COLO668 (cell line): Measurements from ENCODE around the gene SPARC.
"Not testable (repeated sequence)": the region's sequence is repeated elsewhere in the genome, so short reads cannot be mapped to it uniquely, and the experiment has no call there.

Experiments used
- DNase-seq: peaks from one replicate; lab custom pipeline; 2025; ENCODE audit not compliant: unreplicated experiment; lab: John Stamatoyannopoulos, UW

The SPARC gene

GRCh38 chr5:151700820-151701219 is 14.1 kb upstream of the SPARC start:
- DNase-seq = no peak

DNA sequence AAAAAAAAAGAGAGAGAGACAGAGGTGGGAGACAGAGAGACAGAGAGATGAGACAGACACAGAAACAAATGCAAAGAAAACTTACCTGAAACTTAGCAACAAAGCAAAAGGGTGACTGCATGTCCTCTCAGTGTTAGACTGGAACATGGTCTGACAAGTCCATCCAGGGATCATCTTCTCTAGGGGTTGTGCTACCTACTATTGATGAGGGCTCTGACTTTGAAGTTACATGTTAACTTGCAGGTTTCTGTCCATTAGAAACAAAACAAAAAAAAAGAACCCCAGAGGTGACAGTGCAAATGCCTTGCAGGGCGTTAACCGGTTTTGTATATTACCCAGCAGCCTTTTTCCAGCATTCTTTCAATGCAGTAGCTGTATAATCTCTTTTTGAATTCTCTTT is 13.6 kb upstream of the SPARC start:
- no peak for DNase-seq

GRCh38 chr5:151699071-151699901 is 12.6 kb upstream of the SPARC start:
- no peak for DNase-seq

- DNase-seq = not testable (repeated sequence)
Measured at GRCh38 chr5:151698081-151698480, 11.4 kb upstream of the SPARC start.

DNA sequence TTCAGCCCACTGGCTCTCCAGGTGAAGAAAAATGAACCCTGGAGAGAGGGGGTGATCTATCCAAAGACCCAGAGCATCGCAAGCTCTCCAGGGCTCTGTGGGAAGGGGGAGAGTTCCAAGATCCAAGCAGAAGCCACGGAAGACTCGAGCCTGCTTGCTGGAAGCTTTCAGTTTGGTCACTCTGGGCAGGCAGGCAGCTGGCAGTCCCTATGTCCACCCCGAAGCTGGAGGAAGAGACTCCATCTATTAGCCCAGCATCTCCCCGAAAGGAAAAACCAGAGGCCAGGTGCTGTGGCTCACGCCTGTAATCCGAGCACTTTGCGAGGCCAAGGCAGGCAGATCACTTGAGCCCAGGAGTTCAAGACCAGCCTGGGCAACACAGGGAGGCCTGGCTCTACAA is 10.7 kb upstream of the SPARC start:
- no peak for DNase-seq

- no peak for DNase-seq
Measured at GRCh38 chr5:151696470-151697061, 9.9 kb upstream of the SPARC start.

DNA sequence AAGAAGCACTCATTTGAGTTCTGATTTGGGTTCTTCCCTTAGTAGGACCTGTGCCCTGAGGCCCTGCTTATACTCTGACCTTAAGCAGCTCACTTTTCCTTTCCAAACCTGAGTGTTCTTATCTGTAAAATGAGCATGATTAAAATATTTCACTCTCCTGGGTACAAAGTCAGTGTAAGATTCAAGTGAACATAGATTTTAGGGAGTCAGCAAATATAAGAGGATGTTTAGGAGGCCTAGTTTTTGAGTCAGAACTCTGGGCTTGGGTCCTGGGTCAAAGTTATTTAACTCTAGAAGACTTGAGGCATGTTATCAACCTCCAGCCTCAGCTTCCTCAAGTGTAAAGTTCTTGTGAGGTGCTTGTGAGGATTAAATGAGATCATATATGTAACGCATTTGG is 8.7 kb upstream of the SPARC start:
- no peak for DNase-seq

- DNase-seq = no peak
Measured at GRCh38 chr5:151694035-151694485, 7.3 kb upstream of the SPARC start.

DNA sequence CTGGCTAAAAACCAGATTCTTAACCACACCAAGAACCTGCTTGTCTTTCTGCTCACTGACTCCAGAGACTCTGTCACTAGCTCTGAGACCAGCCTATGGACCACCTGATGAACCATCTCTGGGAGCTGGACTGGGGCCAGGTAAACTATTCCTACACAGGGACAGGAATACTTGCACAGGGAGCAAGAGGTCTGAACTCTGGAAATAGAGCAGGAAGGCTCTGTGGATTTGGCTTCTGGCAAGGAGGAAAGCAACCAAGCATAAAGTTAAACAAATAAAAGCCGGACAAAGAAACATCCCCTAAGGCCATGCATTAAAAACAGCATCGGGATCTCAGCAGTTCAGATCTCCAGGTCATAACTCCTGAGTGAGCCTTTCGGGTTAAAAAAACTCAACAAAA is 5.6 kb upstream of the SPARC start:
- no peak for DNase-seq

DNA sequence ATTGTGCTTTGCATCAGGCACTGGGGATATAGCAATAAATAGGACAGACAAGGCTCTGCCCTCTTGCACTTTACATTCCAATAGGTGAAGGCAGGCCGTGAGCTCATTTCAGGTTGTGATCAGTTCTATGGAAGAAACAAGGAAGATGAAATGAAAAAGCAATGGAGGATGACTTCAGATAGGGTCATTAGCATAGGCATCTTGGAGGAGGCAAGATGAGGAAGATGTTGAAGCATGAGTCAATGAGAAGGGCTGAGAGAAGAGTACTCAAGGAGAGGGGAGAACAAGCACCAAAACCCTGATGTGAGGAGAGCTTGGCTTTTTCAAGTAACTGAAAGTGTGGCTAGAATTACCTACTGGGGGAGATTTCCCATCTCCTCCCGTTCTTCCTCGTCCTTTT is 5.0 kb upstream of the SPARC start:
- no peak for DNase-seq

DNA sequence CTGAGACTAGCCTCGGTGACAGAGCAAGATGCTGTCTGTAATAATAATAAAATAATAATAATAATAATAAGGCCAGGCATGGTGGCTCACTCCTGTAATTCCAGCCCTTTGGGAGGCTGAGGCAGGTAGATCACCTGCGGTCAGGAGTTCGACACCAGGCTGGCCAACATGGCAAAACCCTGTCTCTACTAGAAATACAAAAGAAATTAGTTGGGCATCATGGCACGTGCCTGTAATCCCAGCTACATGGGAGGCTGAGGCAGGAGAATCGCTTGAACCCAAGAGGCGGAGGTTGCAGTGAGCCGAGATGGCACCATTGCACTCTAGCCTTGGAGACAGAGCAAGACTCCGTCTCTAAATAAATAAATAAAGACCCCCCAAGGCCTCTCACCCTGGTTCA is 2.9 kb upstream of the SPARC start:
- not testable (repeated sequence) for DNase-seq

DNA sequence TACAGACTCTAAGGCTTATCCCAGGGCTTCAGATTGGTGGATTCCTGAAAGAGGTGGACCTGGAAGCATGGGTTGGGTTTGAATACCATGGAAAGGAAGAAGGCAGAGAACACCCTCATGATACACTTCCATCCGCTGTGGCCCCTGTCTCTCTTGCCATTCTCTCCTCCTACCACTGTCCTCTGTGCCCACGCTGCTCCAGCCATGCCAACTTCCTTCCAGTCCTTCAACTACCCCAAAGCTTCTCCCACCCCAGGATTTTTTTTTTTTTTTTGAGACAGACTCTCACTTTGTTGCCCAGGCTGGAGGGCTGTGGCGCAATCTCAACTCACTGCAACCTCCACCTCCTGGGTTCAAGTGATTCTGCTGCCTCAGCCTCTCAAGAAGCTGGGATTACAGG is 1.7 kb upstream of the SPARC start:
- no peak for DNase-seq

DNA sequence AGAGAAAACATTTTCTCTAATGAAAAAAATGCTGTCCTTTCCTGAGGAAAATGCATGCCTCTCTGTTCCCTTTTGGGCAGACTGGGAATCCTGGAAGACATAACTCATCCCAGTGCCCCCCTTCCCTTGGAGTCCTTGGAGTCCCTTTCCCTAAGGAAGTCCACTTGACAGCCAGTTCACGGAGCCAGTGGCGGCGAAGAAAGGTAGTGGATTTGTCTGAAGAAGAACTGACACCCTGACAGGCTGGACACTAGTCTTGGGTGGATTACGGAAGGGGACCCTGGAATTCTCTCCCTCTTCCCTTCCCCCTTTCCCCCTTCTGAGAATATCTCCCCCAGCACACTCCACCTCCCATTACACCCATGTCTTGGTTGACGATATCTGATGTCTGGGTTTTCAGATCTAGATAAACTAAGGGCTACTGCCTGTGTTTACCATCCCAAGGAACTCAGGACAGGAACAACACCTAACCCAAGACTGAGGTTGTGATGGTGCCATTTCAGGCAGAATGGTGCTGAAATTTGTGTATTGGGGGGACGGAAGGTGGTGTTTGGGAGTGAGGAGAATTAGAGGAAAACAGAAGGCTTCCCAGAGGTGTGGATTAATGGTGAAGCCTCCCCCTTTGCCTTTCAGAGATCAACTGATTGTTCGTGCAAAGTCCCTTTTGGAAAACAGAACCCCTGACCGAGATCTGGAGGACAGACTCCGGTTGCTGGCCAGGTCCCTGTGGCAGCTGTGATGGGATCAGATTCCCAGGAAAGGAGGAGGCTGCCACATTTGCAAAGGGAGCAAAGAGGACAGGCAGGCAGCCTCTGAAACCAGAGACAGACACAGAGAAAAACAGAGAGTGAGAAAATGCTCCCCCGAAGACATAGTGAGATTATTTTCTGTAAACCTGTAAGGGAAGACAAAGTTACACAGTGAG is 704 bp downstream of the SPARC start:
- DNase-seq = no peak

GRCh38 chr5:151684690-151685361 is 1.9 kb downstream of the SPARC start:
- no peak for DNase-seq

GRCh38 chr5:151683986-151684588 is 2.6 kb downstream of the SPARC start:
- DNase-seq = no peak

DNA sequence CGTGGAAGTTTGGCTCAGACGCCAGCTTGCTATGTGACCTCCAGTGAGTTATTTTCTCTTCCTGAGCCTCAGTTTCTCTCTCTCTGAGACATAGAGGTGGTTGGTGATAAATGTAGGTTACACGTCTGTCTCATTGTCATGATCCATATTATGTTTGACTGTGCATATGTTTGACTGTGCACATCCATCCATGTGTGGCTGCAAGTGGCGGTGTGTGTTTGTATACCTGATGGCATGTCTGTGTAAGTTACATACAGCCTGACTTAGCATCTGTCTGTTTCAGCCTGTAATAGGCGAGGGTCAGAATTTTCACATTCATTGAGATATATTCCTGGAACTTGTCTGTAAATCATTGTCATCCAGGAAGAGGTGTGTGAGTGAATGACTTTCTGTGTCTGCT is 3.3 kb downstream of the SPARC start:
- DNase-seq = no peak

DNA sequence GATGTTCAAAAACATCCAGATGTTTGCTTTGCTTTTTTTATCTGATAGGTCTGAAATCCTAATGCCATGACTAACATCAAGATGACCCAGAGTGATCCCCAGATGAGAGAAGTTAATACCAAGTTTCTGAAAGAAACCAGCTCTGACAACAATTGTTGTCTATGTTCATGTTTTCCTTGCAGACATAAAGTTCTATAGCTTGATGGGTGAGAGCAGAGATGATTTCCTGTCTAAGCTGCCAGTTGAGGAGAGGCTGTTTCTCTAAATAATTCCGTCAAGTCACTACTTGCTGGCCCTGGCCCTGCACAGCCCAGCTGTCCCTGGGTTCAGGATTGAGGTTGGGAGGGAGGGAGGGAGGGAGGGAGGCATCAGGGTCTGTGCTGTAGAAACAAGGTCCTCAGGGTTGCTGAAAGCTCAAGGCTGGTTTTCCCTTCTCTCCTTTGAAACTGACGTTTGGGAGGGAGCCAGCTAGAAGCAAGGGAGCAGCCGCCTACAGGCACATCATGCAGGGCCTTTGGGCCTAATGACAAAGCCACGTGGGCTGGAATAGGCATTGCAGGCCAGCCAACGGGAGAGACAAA is 3.9 kb downstream of the SPARC start:
- DNase-seq = no peak

GRCh38 chr5:151682240-151682639 is 4.5 kb downstream of the SPARC start:
- no peak for DNase-seq

DNA sequence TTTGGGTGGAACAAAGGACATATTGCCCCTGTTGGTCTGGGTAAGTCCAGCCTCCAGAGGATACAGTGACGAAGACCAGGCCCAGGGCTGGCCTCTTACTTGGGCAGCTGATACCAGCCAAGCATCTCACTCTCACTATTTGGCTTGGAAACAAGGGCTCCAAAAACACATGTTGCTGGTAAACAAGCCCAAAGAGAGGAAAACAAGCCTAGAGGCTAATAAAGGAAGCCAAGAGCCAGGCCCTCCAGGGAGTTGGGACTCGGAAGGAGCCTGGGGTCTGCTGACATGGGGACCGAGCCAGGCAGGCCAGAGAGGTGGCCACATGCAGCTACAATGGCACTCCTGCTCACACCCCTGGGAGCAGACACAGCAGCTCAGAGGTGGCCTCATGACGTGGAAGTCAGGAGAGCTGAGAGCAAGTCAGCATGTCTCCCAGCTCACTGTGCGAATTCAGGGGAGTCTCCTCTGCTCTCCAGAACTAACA is 5.7 kb downstream of the SPARC start:
- DNase-seq = no peak

DNA sequence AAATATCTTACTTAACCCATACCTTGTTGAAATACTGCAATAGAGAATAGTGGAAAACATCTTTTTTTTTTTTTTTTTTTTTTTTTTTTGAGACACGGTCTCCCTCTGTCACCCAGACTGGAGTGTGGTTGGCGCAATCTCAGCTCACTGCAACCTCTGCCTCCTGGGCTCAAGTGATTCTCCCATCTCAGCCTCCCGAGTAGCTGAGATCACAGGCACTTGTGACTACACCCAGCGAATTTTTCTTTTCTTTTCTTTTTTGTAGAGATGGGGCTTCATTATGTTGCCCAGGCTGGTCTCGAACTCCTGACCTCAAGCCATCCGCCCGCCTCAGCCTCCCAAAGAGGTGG is 6.6 kb downstream of the SPARC start:
- not testable (repeated sequence) for DNase-seq
